Ishikawa (cell line): ENCODE measurements around the gene FHIP1A.

Experiments
- CREB1 ChIP-seq: IDR thresholded peaks from 2 replicates; pipeline ENCODE4 v1.6.1; 2012; ENCODE audit warnings: low read depth
- EP300 ChIP-seq: IDR thresholded peaks from 2 replicates; pipeline ENCODE4 v1.6.1; 2012; ENCODE audit warnings: borderline replicate concordance
- FOXM1 ChIP-seq: IDR thresholded peaks from 2 replicates; pipeline ENCODE4 v1.6.1; 2012; ENCODE audit warnings: low read depth, borderline replicate concordance
- MAX ChIP-seq: IDR thresholded peaks from 2 replicates; pipeline ENCODE4 v1.6.1; 2012
- RAD21 ChIP-seq: IDR thresholded peaks from 2 replicates; pipeline ENCODE4 v1.6.1; 2012; ENCODE audit warnings: low read depth
- REST ChIP-seq: IDR thresholded peaks from 2 replicates; pipeline ENCODE4 v1.6.1; 2012; ENCODE audit warnings: low read depth, mild to moderate bottlenecking
- TAF1 ChIP-seq: IDR thresholded peaks from 2 replicates; pipeline ENCODE4 v1.6.1; 2012; ENCODE audit warnings: low read depth, mild to moderate bottlenecking
- TEAD4 ChIP-seq: IDR thresholded peaks from 2 replicates; pipeline ENCODE4 v1.6.1; 2012
- USF1 ChIP-seq: IDR thresholded peaks from 2 replicates; pipeline ENCODE4 v1.6.1; 2012
- YY1 ChIP-seq: IDR thresholded peaks from 2 replicates; pipeline ENCODE4 v1.6.1; 2012; ENCODE audit warnings: low read depth

GRCh38 chr4:151359576-151359975 is 49.4 kb upstream of the FHIP1A start:
- TF ChIP-seq CREB1 (no peak), MAX (no peak), REST (no peak), YY1 (no peak), EP300 (no peak), RAD21 (no peak), TAF1 (no peak), FOXM1 (no peak), TEAD4 (no peak), USF1 (no peak)
